HEK293T (cell line): ENCODE results near the gene SYNGAP1.
"Not testable (repeated sequence)": the region's sequence is repeated elsewhere in the genome, so short reads cannot be mapped to it uniquely, and the experiment has no call there.

ENCODE experiments used
- CTCF ChIA-PET: fragments of 350-600 bp; formaldehyde crosslinking; extraction: SDS; loops from one replicate; lab custom pipeline; 2021; ENCODE audit warnings: antibody characterized with exemption, inconsistent platforms; lab: Yijun Ruan, JAX
- POLR2A ChIA-PET: fragments of 350-600 bp; formaldehyde crosslinking; extraction: SDS; loops from one replicate; lab custom pipeline; 2020; ENCODE audit warnings: antibody characterized with exemption, inconsistent platforms; lab: Yijun Ruan, JAX
- DNase-seq: peaks from one replicate; pipeline ENCODE4 v3.0.0; 2012; ENCODE audit warnings: mixed read lengths; ENCODE audit errors: extremely low spot score
- ARNT ChIP-seq: fragments of 450-650 bp; IDR thresholded peaks from 2 replicates; pipeline ENCODE4 v1.6.1; 2017; ENCODE audit warnings: mild to moderate bottlenecking
- BHLHE40 ChIP-seq: fragments of 450-650 bp; IDR thresholded peaks from 2 replicates; pipeline ENCODE4 v1.6.1; 2016; ENCODE audit warnings: mild to moderate bottlenecking, moderate library complexity, borderline replicate concordance
- CTBP1 ChIP-seq: fragments of 450-650 bp; IDR thresholded peaks from 2 replicates; pipeline ENCODE4 v1.6.1; 2016; ENCODE audit warnings: borderline replicate concordance
- ELF4 ChIP-seq: fragments of 450-650 bp; IDR thresholded peaks from 2 replicates; pipeline ENCODE4 v1.6.1; 2017; ENCODE audit warnings: antibody characterized with exemption
- FOXA1 ChIP-seq: fragments of 450-650 bp; IDR thresholded peaks from 2 replicates; pipeline ENCODE4 v1.6.1; 2016; ENCODE audit warnings: mild to moderate bottlenecking
- FOXK2 ChIP-seq: fragments of 450-650 bp; IDR thresholded peaks from 2 replicates; pipeline ENCODE4 v1.6.1; 2016; ENCODE audit warnings: mild to moderate bottlenecking
- FOXM1 ChIP-seq: fragments of 450-650 bp; IDR thresholded peaks from 2 replicates; pipeline ENCODE4 v1.6.1; 2017; ENCODE audit warnings: mild to moderate bottlenecking, borderline replicate concordance
- HDGF ChIP-seq: fragments of 450-650 bp; IDR thresholded peaks from 2 replicates; pipeline ENCODE4 v1.6.1; 2017; ENCODE audit warnings: antibody characterized with exemption, borderline replicate concordance
- L3MBTL2 ChIP-seq: fragments of 450-650 bp; conservative IDR thresholded peaks from 2 replicates; pipeline ENCODE4 v1.6.1; 2016; ENCODE audit warnings: mild to moderate bottlenecking
- LEF1 ChIP-seq: fragments of 450-650 bp; IDR thresholded peaks from 2 replicates; pipeline ENCODE4 v1.6.1; 2017; ENCODE audit warnings: mild to moderate bottlenecking, borderline replicate concordance
- NFRKB ChIP-seq: fragments of 450-650 bp; IDR thresholded peaks from 2 replicates; pipeline ENCODE4 v1.6.1; 2016; ENCODE audit warnings: mild to moderate bottlenecking, moderate library complexity
- SP1 ChIP-seq: fragments of 450-650 bp; IDR thresholded peaks from 2 replicates; pipeline ENCODE4 v1.6.1; 2017
- SUZ12 ChIP-seq: fragments of 450-650 bp; IDR thresholded peaks from 2 replicates; pipeline ENCODE4 v1.6.1; 2016; ENCODE audit warnings: mild to moderate bottlenecking
- TARDBP ChIP-seq: fragments of 450-650 bp; IDR thresholded peaks from 2 replicates; pipeline ENCODE4 v1.6.1; 2016
- ZNF384 ChIP-seq: fragments of 450-650 bp; IDR thresholded peaks from 2 replicates; pipeline ENCODE4 v1.6.1; 2016
- TF ChIP-seq, protein P1 (sequence below): fragments of 450-650 bp; IDR thresholded peaks from 2 replicates; pipeline ENCODE4 v1.6.1; 2016

SYNGAP1 gene

DNA sequence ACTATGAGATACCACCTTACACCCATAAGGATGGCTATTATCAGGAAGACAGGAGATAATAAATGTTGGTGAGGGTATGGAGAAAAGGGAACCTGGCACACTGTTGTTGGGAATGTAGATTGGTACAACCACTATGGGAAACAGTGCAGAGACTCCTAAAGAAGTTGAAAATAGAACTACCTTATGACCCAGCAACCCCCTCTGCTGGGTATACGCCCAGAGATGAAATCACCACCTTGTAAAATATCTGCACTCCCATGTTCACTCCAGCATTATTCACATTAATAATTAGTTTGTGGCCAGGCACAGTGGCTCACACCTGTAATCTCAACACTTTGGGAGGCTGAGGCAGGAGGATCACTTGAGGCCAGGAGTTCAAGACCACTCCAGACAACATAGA, 61.3 kb downstream of the SYNGAP1 start:
- POLR2A ChIA-PET = no interaction called here
- CTCF ChIA-PET = no interaction called here
- TF ChIP-seq FOXK2 (no peak), BHLHE40 (no peak), LEF1 (no peak), ELF4 (no peak), FOXM1 (no peak), FOXA1 (no peak), TARDBP (no peak), ARNT (no peak), L3MBTL2 (no peak), ZNF384 (no peak), NFRKB (no peak), SUZ12 (no peak)
- TF ChIP-seq, protein P1, sequence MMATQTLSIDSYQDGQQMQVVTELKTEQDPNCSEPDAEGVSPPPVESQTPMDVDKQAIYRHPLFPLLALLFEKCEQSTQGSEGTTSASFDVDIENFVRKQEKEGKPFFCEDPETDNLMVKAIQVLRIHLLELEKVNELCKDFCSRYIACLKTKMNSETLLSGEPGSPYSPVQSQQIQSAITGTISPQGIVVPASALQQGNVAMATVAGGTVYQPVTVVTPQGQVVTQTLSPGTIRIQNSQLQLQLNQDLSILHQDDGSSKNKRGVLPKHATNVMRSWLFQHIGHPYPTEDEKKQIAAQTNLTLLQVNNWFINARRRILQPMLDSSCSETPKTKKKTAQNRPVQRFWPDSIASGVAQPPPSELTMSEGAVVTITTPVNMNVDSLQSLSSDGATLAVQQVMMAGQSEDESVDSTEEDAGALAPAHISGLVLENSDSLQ = no peak
- DNase-seq = no peak

DNA sequence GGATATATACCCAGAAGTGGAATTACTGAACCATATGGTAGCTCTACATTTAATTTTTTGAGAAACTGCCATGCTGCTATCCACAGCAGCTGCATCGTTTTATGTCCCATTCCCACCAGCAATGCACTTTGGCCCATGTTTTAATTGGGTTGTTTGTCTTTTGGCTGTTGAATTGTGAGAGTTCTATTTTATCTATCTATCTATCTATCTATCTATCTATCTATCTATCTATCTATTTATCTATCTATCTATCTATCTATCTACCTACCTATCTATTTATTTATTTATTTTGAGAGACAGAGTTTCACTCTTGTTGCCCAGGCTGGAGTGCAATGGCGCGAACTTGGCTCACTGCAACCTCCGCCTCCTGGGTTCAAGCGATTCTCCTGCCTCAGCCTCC, 62.8 kb downstream of the SYNGAP1 start:
- POLR2A ChIA-PET, DNase-seq: not testable (repeated sequence)

DNA sequence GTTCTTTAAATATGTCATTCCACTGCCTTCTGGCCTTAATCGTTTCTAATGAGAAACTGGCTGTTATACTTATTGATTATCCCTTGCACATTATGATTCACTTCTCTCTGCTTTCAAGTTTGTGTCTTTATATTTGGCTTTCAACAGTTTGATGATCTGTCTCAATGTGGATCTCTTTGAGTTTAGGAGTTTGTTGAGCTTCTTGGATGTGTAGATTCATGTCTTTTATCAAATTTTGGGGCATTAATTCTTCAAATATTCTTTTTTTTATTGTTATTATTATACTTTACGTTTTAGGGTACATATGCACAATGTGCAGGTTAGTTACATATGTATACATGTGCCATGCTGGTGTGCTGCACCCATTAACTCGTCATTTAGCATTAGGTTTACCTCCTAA, 63.8 kb downstream of the SYNGAP1 start:
- ChIA-PET CTCF (no interaction called here), POLR2A (no interaction called here)
- no peak for DNase-seq
- no peak for TF ChIP-seq BHLHE40
- no peak for TF ChIP-seq NFRKB
- no peak for TF ChIP-seq L3MBTL2
- no peak for TF ChIP-seq TARDBP
- TF ChIP-seq HDGF = no peak
- no peak for TF ChIP-seq ZNF384
- no peak for TF ChIP-seq SP1
- no peak for TF ChIP-seq FOXK2

More for the DNA sequence above, 62.8 kb downstream of the SYNGAP1 start:
- CTCF ChIA-PET = not testable (repeated sequence)

DNA sequence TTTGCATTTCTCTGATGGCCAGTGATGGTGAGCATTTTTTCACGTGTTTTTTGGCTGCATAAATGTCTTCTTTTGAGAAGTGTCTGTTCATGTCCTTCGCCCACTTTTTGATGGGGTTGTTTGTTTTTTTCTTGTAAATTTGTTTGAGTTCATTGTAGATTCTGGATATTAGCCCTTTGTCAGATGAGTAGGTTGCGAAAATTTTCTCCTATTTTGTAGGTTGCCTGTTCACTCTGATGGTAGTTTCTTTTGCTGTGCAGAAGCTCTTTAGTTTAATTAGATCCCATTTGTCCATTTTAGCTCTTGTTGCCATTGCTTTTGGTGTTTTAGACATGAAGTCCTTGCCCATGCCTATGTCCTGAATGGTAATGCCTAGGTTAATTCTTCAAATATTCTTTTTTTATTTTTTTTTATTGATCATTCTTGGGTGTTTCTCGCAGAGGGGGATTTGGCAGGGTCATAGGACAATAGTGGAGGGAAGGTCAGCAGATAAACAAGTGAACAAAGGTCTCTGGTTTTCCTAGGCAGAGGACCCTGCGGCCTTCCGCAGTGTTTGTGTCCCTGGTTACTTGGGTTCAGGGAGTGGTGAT, 64.9 kb downstream of the SYNGAP1 start:
- CTCF ChIA-PET, DNase-seq, POLR2A ChIA-PET: not testable (repeated sequence)

DNA sequence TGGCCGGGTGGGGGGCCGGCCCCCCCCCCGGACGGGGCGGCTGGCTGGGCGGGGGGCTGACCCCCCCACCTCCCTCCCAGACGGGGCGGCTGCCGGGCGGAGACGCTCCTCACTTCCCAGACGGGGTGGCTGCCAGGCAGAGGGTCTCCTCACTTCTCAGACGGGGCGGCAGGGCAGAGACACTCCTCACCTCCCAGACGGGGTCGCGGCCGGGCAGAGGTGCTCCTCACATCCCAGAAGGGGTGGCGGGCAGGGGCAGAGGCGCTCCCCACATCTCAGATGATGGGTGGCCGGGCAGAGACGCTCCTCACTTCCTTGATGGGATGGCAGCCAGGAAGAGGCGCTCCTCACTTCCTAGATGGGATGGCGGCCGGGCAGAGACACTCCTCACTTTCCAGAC, 65.8 kb downstream of the SYNGAP1 start:
- CTCF ChIA-PET, POLR2A ChIA-PET, DNase-seq: not testable (repeated sequence)

DNA sequence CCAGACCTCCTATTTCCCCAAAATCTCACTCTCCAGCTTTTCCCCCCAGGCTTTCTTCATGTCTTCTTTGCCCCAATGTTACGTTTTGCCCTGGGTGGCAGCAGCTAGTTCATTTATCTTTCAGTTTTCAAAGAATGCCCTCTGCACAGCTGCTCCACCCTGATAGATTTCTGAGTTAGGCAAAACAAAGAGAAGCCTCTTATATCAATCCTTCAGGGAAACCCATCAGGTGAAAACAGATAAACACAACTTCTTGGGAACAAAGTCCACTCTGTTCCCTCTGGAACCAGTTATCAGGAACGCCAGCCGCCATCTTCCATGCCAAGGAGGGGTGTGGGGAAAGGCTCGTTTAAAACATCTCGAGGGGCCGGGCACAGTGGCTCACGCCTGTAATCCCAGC, 68.5 kb downstream of the SYNGAP1 start:
- TF ChIP-seq LEF1 (no peak), NFRKB (no peak), BHLHE40 (no peak), ARNT (no peak), ZNF384 (no peak), SP1 (no peak)
- POLR2A ChIA-PET = no interaction called here
- no peak for DNase-seq
- CTCF ChIA-PET = no interaction called here

DNA sequence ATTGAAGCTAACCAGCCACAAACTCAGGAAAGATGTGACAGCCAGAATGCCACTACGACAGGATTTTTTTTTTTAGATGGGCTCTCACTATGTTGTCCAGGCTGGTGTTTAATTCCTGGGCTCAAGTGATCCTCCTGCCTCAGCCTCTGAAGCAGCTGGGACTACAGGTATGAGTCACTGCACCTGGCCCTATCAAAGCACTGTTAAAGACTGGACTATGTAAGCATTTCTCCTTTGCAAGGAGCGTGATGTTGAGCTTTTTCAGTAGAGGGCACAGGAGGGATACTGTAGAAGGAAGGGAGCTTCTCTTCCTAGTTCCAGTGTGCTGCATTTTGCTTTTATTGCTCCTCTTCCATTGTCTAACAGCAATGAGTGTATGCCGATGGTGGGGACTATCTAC, 70.3 kb downstream of the SYNGAP1 start:
- TF ChIP-seq, protein P1 = no peak
- TF ChIP-seq TARDBP (no peak), LEF1 (no peak), FOXA1 (no peak), FOXM1 (no peak), SUZ12 (no peak)
- ChIA-PET POLR2A (interaction anchor here (0.9 to 1.2 kb wide), 2 partner anchors 36 to 72 kb away, joined by 3 read pairs; partner anchors contain the start of genes CUTA and ZBTB9), CTCF (interaction anchor here (1.0 kb wide), 1 partner anchor 10 kb away, joined by 4 read pairs; no protein-coding TSS in a partner anchor)
- no peak for DNase-seq

DNA sequence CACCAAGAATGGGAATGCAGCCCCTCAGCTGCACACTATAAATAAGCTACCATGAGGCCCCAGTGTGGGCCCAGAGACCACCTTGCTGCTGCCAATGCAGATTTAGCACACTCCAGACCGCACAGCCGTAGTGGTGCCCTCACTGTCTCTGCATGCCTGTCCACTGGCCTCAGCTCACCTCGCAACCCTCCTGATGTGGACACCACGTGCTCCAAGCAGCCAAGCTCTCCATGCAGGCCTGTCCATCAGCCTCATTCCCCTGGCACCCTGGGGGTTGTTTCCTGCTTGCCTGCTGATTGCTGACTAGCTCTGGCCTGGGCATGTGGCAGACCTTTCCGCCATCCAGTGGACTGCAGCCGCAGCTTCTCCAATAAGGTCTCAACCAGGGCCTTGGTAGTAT, 70.8 kb downstream of the SYNGAP1 start:
- no peak for DNase-seq
- ChIA-PET POLR2A (interaction anchor here (0.9 to 1.2 kb wide), 2 partner anchors 37 to 72 kb away, joined by 3 read pairs; partner anchors contain the start of genes CUTA and ZBTB9), CTCF (interaction anchor here (1.0 kb wide), 1 partner anchor 10 kb away, joined by 4 read pairs; no protein-coding TSS in a partner anchor)
- TF ChIP-seq FOXK2 (no peak), L3MBTL2 (no peak), ZNF384 (no peak), NFRKB (no peak), CTBP1 (no peak), FOXM1 (no peak), SP1 (no peak), HDGF (no peak), ARNT (no peak), SUZ12 (no peak), BHLHE40 (no peak), LEF1 (no peak), FOXA1 (no peak), TARDBP (no peak), ELF4 (no peak)
- TF ChIP-seq, protein P1 = no peak
